Common myeloid progenitor, CD34-positive (primary cell): ENCODE measurements around the gene TP53RK.

Experiments used
- CTCF ChIA-PET: fragments of 350-600 bp; sonication (Branson Sonifier 250); formaldehyde crosslinking; loops from one replicate; lab custom pipeline; 2021; ENCODE audit warnings: antibody characterized with exemption; lab: Charles Lee
- POLR2A ChIA-PET: fragments of 350-600 bp; sonication (Branson Sonifier 250); formaldehyde crosslinking; loops from one replicate; lab custom pipeline; 2021; ENCODE audit warnings: antibody characterized with exemption; lab: Charles Lee
- DNase-seq, 3 donors: peaks; one replicate each; pipeline versions ENCODE4 v3.0.0 to v3.0.0-alpha.2; 2013
- H3K27ac ChIP-seq, 2 experiments: 1 replicate in 1 of 2; 2 replicates in 1 of 2; pipeline ENCODE4 v1.7.0; 2013; ENCODE audit warnings: inconsistent platforms in 2 of 2, low read length in 2 of 2, mild to moderate bottlenecking in 2 of 2, low read depth in 1 of 2, moderate library complexity in 1 of 2; ENCODE audit not compliant: severe bottlenecking in 2 of 2, insufficient read depth in 1 of 2, poor library complexity in 1 of 2
- H3K27me3 ChIP-seq, 5 experiments: replicated peaks in 2 of 5; 1 replicate in 3 of 5; 2 replicates in 2 of 5; pipeline versions ENCODE4 v1.6.1 to v1.7.0; 2013; ENCODE audit warnings: low read length in 4 of 5, mild to moderate bottlenecking in 2 of 5, moderate library complexity in 2 of 5, inconsistent platforms in 1 of 5; ENCODE audit not compliant: insufficient read depth in 5 of 5, control insufficient read depth in 4 of 5
- H3K36me3 ChIP-seq, 4 experiments: 1 replicate in 2 of 4; 2 replicates in 2 of 4; pipeline versions ENCODE4 v1.6.1 to v1.7.0; 2013; ENCODE audit warnings: low read length in 3 of 4, control low read depth in 1 of 4, mild to moderate bottlenecking in 1 of 4; ENCODE audit not compliant: control insufficient read depth in 4 of 4, insufficient read depth in 4 of 4
- H3K4me1 ChIP-seq, 4 experiments: 1 replicate in 3 of 4; 2 replicates in 1 of 4; pipeline versions ENCODE4 v1.6.1 to v1.7.1; 2013; ENCODE audit warnings: low read length in 3 of 4, mild to moderate bottlenecking in 3 of 4, control low read depth in 1 of 4, inconsistent platforms in 1 of 4, moderate library complexity in 1 of 4; ENCODE audit not compliant: control insufficient read depth in 4 of 4, insufficient read depth in 4 of 4; ENCODE audit errors: control extremely low read depth in 1 of 4
- H3K4me3 ChIP-seq, 7 experiments: 1 replicate in 4 of 7; 2 replicates in 3 of 7; pipeline versions ENCODE4 v1.5.1 to v1.7.0; 2013; ENCODE audit warnings: mild to moderate bottlenecking in 7 of 7, low read length in 6 of 7, moderate library complexity in 6 of 7, inconsistent platforms in 2 of 7, low read depth in 2 of 7, control low read depth in 1 of 7; ENCODE audit not compliant: insufficient read depth in 4 of 7, control insufficient read depth in 1 of 7; ENCODE audit errors: extremely low read depth in 1 of 7
- H3K9me3 ChIP-seq, 5 experiments: 1 replicate in 4 of 5; 2 replicates in 1 of 5; pipeline versions ENCODE4 v1.6.1 to v1.7.1; 2013; ENCODE audit warnings: low read length in 4 of 5, mild to moderate bottlenecking in 2 of 5, inconsistent platforms in 1 of 5, low read depth in 1 of 5, moderate library complexity in 1 of 5; ENCODE audit not compliant: control insufficient read depth in 4 of 5, insufficient read depth in 2 of 5; ENCODE audit errors: control extremely low read depth in 1 of 5
- WGBS: methylation state at CpG from one replicate; pipeline ENCODE4 v1.1.5; 2013; ENCODE audit not compliant: insufficient coverage; 5-methylcytosine and 5-hydroxymethylcytosine counted together

Gene TP53RK

GRCh38 chr20:46722450-46722849 lies 33.2 kb upstream of the TP53RK start:
- Histone ChIP-seq H3K27ac (no peak overlapping the region), H3K4me3 (no peak overlapping the region), H3K9me3 (peaks cover 0 to 5% (median 2%) of the 10 kb centered on the region in 5 experiments), H3K36me3 (no peaks in the 10 kb centered on the region), H3K4me1 (no peaks in the 10 kb centered on the region), H3K27me3 (no peaks in the 10 kb centered on the region)
- DNase-seq: no peak
- POLR2A ChIA-PET: no interaction called here
- CTCF ChIA-PET: no interaction called here
- 100% methylated on average over 2 of the region's 2 CpGs for WGBS

- H3K4me3 ChIP-seq: no peak overlapping the region
- no peak for DNase-seq
- WGBS: 100% methylated on average over 1 of the region's 1 CpG
- POLR2A ChIA-PET: no interaction called here
- peaks cover 0 to 5% (median 2%) of the 10 kb centered on the region in 5 experiments for H3K9me3 ChIP-seq
- H3K27me3 ChIP-seq: no peaks in the 10 kb centered on the region
- no peaks in the 10 kb centered on the region for H3K36me3 ChIP-seq
- no peaks in the 10 kb centered on the region for H3K4me1 ChIP-seq
- CTCF ChIA-PET: no interaction called here
- H3K27ac ChIP-seq: no peak overlapping the region
These were observed 32.2 kb upstream of the TP53RK start for GRCh38 chr20:46721476-46721875.

GRCh38 chr20:46720776-46721425 lies 31.7 kb upstream of the TP53RK start:
- no peak overlapping the region for H3K27ac ChIP-seq
- peaks cover 0 to 5% (median 2%) of the 10 kb centered on the region in 5 experiments for H3K9me3 ChIP-seq
- ChIA-PET CTCF (interaction anchor here (1.2 to 1.5 kb wide), 3 partner anchors 17 to 109 kb away, joined by 3 to 4 read pairs (median 3); no protein-coding TSS in a partner anchor), POLR2A (no interaction called here)
- H3K4me1 ChIP-seq: no peaks in the 10 kb centered on the region
- no peaks in the 10 kb centered on the region for H3K36me3 ChIP-seq
- no peak for DNase-seq
- H3K27me3 ChIP-seq: no peaks in the 10 kb centered on the region
- no peak overlapping the region for H3K4me3 ChIP-seq

- H3K27me3 ChIP-seq: peaks cover 0 to 2% (median 0%) of the 10 kb centered on the region in 5 experiments
- no peaks in the 10 kb centered on the region for H3K36me3 ChIP-seq
- WGBS: no CpG with 5 or more reads among the region's 1 CpG
- no peak for DNase-seq
- ChIA-PET CTCF (interaction anchor here (1.0 to 1.5 kb wide), 5 partner anchors 13 to 108 kb away, joined by 3 to 4 read pairs (median 3); no protein-coding TSS in a partner anchor), POLR2A (no interaction called here)
- H3K27ac ChIP-seq: no peak overlapping the region
- peaks cover 0 to 5% (median 2%) of the 10 kb centered on the region in 5 experiments for H3K9me3 ChIP-seq
- no peaks in the 10 kb centered on the region for H3K4me1 ChIP-seq
- H3K4me3 ChIP-seq: no peak overlapping the region
These were observed 30.8 kb upstream of the TP53RK start for GRCh38 chr20:46720019-46720418.

GRCh38 chr20:46717818-46718541 lies 28.7 kb upstream of the TP53RK start:
- Histone ChIP-seq H3K4me1 (no peaks in the 10 kb centered on the region), H3K9me3 (peaks cover 0 to 5% (median 2%) of the 10 kb centered on the region in 5 experiments), H3K36me3 (no peaks in the 10 kb centered on the region), H3K27me3 (peaks cover 0 to 2% (median 0%) of the 10 kb centered on the region in 5 experiments), H3K27ac (no peak overlapping the region), H3K4me3 (no peak overlapping the region)
- DNase-seq: no peak
- CTCF ChIA-PET: interaction anchor here (0.7 kb wide), 1 partner anchor 16 kb away, joined by 3 read pairs; no protein-coding TSS in a partner anchor
- WGBS: 89% methylated on average over 8 of the region's 9 CpGs
- POLR2A ChIA-PET: no interaction called here

GRCh38 chr20:46715292-46715756 lies 26.1 kb upstream of the TP53RK start:
- CTCF ChIA-PET: no interaction called here
- no peak overlapping the region for H3K27ac ChIP-seq

More at GRCh38 chr20:46715292-46715756, 26.1 kb upstream of the TP53RK start:
- no peaks in the 10 kb centered on the region for H3K36me3 ChIP-seq
- 72% methylated on average over 3 of the region's 4 CpGs for WGBS
- no peaks in the 10 kb centered on the region for H3K9me3 ChIP-seq
- H3K4me1 ChIP-seq: peaks cover 0 to 4% (median under 1%) of the 10 kb centered on the region in 4 experiments
- H3K27me3 ChIP-seq: peaks cover 0 to 4% (median 0%) of the 10 kb centered on the region in 5 experiments
- H3K4me3 ChIP-seq: no peak overlapping the region
- POLR2A ChIA-PET: no interaction called here
- no peak for DNase-seq
